Ovary (tissue), 9 donors: ENCODE measurements around the gene SLC4A1. TPM values are rescaled to one million over a fixed set of nuclear protein-coding genes. Genes with fewer than 3 reads are reported as not detected.

Source experiments
- DNase-seq, 5 donors: peaks; one replicate each; pipeline ENCODE4 v3.0.0-alpha.2; 2019 to 2020
- H3K27ac ChIP-seq, 2 donors: fragments of 200-600 bp; one replicate each; pipeline versions ENCODE4 v1.5.1 to v1.8.0; 2019 to 2022
- H3K27me3 ChIP-seq: fragments of 200-600 bp; one replicate; pipeline ENCODE4 v1.8.0; 2022
- H3K36me3 ChIP-seq: fragments of 200-600 bp; sonication (generic); one replicate; pipeline ENCODE4 v1.5.1; 2019
- H3K4me1 ChIP-seq: one replicate; pipeline ENCODE4 v1.8.1; 2013; ENCODE audit warnings: mild to moderate bottlenecking, moderate library complexity; ENCODE audit not compliant: insufficient read depth
- H3K4me3 ChIP-seq: fragments of 200-600 bp; sonication (generic); one replicate; pipeline ENCODE4 v1.5.1; 2017
- H3K9me3 ChIP-seq, 2 donors: fragments of 200-600 bp in 1 of 2; sonication (generic) in 1 of 2; one replicate each; pipeline versions ENCODE4 v1.5.1 to v1.8.1; 2013 to 2019; ENCODE audit warnings: mild to moderate bottlenecking in 1 of 2, moderate library complexity in 1 of 2
- EP300 ChIP-seq: sonication (generic); formaldehyde crosslinking; IDR thresholded peaks from one replicate; pipeline ENCODE4 v1.6.1; 2017; ENCODE audit warnings: antibody characterized with exemption
- POLR2A ChIP-seq: fragments of 450-650 bp; IDR thresholded peaks from one replicate; pipeline ENCODE4 v1.6.1; 2017; ENCODE audit warnings: antibody characterized with exemption, mild to moderate bottlenecking, moderate library complexity
- WGBS, 3 donors: extraction: QIAGEN DNeasy Blood & Tissue Kit in 1 of 3; methylation state at CpG; one replicate each; pipeline versions ENCODE4 v1.1.5 to v1.1.7; 2013 to 2017; 5-methylcytosine and 5-hydroxymethylcytosine counted together
- intact Hi-C, 4 donors: fragments of 100-400 bp; cut with DNase I; formaldehyde crosslinking; loops; one replicate each; pipeline versions ENCODE4 v1.11.0 to v1.15.1; 2022 to 2023
- polyA plus RNA-seq, 2 donors: library from polyadenylated mRNA; stranded (reverse); fragments of 200-250 nt in 1 of 2; fragments of 350-450 nt in 1 of 2; fragmentation: Illumina TruSeq in 1 of 2; extraction: RNeasy Lipid Tissue Mini Kit (QIAGEN cat#74804) in 1 of 2; gene quantifications; one replicate each; pipeline ENCODE4 v1.2.3, GENCODE V29; 2013 to 2014
- total RNA-seq, 7 donors: library from RNA; depleted of rRNA in 2 of 7; stranded (reverse); fragments of >200 nt in 2 of 7; fragmentation: NEBNext Ultra II Directional in 3 of 7; extraction: Animal tissue kit (Norgen Biotek cat#: 25700) in 3 of 7; gene quantifications; one replicate each; pipeline versions ENCODE4 v1.1.0 to v1.2.4, GENCODE V29; 2016 to 2023
- TF ChIP-seq, protein P1 (sequence below), 3 donors: fragments of 450-650 bp in 2 of 3; fragments of 200-600 bp in 1 of 3; IDR thresholded peaks; one replicate each; pipeline versions ENCODE4 v1.5.1 to v1.8.0; 2016 to 2022; ENCODE audit warnings: antibody characterized with exemption in 3 of 3, mild to moderate bottlenecking in 1 of 3
- donor health status: DM: no; HTN: no; CAD: no; lungs with moderate emphysema.
- donor health status: DM: no; HTN: no; CAD: no.
- donor health status: Bipolar disorder and iron deficiency.
- donor health status: DM: yes; HTN: yes; CAD: no.
- donor health status: DM: no; HTN: no; CAD: no.
- donor health status: DM: yes; HTN: yes; CAD: no.

The SLC4A1 gene
- total and polyA plus RNA-seq, 9 donors: 0.08 to 3.2 (median 0.35) TPM; not detected in 5

DNA sequence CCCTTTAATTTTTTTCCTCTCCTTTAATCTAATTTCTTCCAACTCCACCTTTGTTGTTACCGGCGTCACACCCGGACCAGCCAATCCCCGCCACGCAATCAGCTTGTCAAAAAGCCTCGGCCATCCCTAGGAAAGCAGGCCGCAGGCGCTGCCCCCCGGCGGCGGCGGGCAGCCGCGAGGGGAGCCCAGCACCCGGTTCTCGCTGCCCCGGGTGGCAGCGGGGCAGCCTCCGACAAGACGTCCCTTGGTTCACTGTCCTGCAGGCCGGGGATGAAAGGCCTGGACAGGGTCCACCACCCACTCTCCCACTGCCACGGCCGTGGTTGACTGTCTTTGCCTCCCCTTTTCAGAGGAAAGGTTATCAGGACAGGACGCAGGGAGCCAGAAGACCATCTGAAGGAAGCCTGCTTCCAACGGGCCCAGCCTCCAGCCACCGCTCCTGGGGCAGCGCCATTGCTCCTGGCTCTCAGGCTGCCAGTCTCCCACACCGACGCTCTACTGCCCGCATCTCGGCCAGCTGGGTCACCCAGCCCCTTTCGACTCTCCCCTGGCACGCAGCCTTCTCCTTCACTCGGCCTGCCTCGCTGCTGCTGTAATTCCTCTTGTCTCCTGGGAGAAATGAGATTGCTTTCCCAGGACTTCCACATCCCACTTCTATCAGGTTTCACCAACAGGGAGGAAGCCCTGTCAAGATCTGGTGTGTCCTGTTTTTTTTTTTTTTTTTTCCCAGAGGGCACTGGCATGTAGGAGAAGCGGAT, 45.6 kb downstream of the SLC4A1 start:
- H3K27ac ChIP-seq: peak overlapping the region; percentile 87 to 99

DNA sequence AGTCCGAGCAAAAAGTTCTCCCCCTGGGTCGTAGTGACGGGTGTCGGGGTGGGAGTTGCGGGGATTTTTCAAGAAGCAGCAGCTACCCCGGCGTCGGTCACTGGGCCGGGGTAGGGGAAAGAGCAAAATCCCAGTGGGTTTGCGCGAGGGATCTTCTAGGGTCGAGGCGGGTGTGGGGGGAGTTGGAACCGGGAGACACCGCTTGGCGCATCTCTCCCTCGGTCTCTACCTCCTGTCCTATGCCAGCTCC, 46.1 kb downstream of the SLC4A1 start:
- peak overlapping the region; percentile 87 to 99 for H3K27ac ChIP-seq
- peaks cover 18% of the 10 kb centered on the region for H3K4me1 ChIP-seq
- no peaks in the 10 kb centered on the region for H3K36me3 ChIP-seq
- WGBS, 3 donors: 1 to 2% (median 1%) methylated on average over 17 of the region's 17 CpGs
- intact Hi-C loops: loop anchor here in 3 of 4 donors (2.0 to 5.0 kb wide), 3 partner anchors 86 to 106 kb away; partner anchors contain the start of genes SLC25A39 (in 2 of the 3) and RUNDC3A (in 1 of the 3)
- no peaks in the 10 kb centered on the region for H3K27me3 ChIP-seq
- H3K9me3 ChIP-seq: no peaks in the 10 kb centered on the region
- no peak for TF ChIP-seq POLR2A
- no peak for TF ChIP-seq EP300
- TF ChIP-seq, protein P1, sequence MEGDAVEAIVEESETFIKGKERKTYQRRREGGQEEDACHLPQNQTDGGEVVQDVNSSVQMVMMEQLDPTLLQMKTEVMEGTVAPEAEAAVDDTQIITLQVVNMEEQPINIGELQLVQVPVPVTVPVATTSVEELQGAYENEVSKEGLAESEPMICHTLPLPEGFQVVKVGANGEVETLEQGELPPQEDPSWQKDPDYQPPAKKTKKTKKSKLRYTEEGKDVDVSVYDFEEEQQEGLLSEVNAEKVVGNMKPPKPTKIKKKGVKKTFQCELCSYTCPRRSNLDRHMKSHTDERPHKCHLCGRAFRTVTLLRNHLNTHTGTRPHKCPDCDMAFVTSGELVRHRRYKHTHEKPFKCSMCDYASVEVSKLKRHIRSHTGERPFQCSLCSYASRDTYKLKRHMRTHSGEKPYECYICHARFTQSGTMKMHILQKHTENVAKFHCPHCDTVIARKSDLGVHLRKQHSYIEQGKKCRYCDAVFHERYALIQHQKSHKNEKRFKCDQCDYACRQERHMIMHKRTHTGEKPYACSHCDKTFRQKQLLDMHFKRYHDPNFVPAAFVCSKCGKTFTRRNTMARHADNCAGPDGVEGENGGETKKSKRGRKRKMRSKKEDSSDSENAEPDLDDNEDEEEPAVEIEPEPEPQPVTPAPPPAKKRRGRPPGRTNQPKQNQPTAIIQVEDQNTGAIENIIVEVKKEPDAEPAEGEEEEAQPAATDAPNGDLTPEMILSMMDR (IDR thresholded peaks at IDR 0.05): no peak
- H3K4me3 ChIP-seq: peak overlapping the region; percentile 94
- no peak for DNase-seq

More for the DNA sequence above, 45.6 kb downstream of the SLC4A1 start:
- no peaks in the 10 kb centered on the region for H3K9me3 ChIP-seq
- DNase-seq: peak; percentile 76 to 82 (median 79)
- intact Hi-C loops: loop anchor here in 1 of 4 donors (5.0 kb wide), 2 partner anchors 85 to 105 kb away; partner anchors contain the start of gene RUNDC3A
- 0 to 3% (median 1%) methylated on average over 36 of the region's 36 CpGs for WGBS, 3 donors
- no peaks in the 10 kb centered on the region for H3K27me3 ChIP-seq
- peak; percentile 43 for TF ChIP-seq POLR2A
- TF ChIP-seq, protein P1 (IDR thresholded peaks at IDR 0.05): peak in 2 of 3 donors; percentile 10 to 33
- no peak for TF ChIP-seq EP300
- H3K4me1 ChIP-seq: peaks cover 15% of the 10 kb centered on the region
- peak overlapping the region; percentile 94 for H3K4me3 ChIP-seq
- no peaks in the 10 kb centered on the region for H3K36me3 ChIP-seq

DNA sequence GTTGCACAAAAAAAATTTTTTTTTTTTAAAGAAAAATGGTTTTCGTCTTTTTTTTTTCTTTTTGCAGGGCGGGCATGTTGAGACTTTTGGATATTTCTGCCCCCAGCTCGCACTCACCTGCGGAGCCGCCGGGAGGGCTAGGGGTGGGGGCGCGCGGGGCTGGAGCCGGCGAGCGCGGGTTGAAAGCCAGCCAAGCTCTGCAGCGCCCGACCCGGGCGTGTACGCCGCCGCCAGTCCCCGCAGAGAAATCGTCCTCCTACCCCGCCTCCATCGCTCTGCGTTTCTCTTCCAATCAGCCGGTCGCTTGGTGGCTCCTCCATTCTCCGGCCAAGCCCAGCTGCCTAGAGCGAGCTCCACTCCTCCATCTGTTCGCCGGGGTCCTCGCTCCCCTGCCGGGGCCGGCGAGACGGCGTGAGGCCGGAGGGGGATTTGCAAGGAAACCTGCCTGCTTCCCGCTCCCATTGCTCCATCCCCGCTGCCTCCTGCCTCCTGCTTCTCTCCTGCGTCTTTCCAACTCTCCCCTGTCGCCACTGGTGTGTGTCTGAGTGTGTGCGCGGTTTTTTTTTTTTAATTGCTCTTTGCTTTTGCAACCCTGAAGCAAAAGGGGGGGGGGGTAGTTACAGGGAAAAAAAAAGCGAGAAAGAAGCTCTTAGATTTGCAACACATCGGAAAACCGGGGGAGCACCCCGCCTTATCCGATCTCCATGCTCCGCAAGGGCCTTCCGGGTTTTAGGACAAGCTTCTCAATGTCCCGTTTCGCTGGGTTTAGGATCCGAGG, 46.7 kb downstream of the SLC4A1 start:
- TF ChIP-seq EP300 (no peak), POLR2A (no peak)
- TF ChIP-seq, protein P1 (IDR thresholded peaks at IDR 0.05): no peak
- Histone ChIP-seq H3K4me1 (peaks cover 20% of the 10 kb centered on the region), H3K9me3 (no peaks in the 10 kb centered on the region), H3K4me3 (peak overlapping the region; percentile 94), H3K27ac (peak overlapping the region; percentile 87 to 99), H3K27me3 (no peaks in the 10 kb centered on the region), H3K36me3 (no peaks in the 10 kb centered on the region)
- intact Hi-C loops: loop anchor here in 3 of 4 donors (2.0 to 5.0 kb wide), 3 partner anchors 86 to 106 kb away; partner anchors contain the start of genes SLC25A39 (in 2 of the 3) and RUNDC3A (in 1 of the 3)
- peak; percentile 67 to 81 (median 76) for DNase-seq
- 0 to 2% (median 0%) methylated on average over 54 of the region's 54 CpGs for WGBS, 3 donors
